OCI-LY3 (cell line): ENCODE results near the gene PGA3.
"Not testable (repeated sequence)": the region's sequence is repeated elsewhere in the genome, so short reads cannot be mapped to it uniquely, and the experiment has no call there.

Experiments
- H2AFZ ChIP-seq: fragments of 200-600, 300-600 bp; shearing (Covaris generic); 2 replicates; pipeline ENCODE4 v1.6.0; 2014; ENCODE audit warnings: antibody characterized with exemption, low read depth, low read length
- H3K27ac ChIP-seq: fragments of 200-600, 300-600 bp; sonication (generic); 2 replicates; pipeline ENCODE4 v1.5.1; 2014; ENCODE audit warnings: mild to moderate bottlenecking, low read length, moderate library complexity, mixed read lengths
- H3K27me3 ChIP-seq: fragments of 200-600, 300-600 bp; sonication (generic); 2 replicates; pipeline ENCODE4 v1.6.1; 2014; ENCODE audit warnings: low read depth, low read length, mixed read lengths
- H3K36me3 ChIP-seq: fragments of 200-600, 300-600 bp; sonication (generic); replicated peaks from 2 replicates; pipeline ENCODE3; 2014; ENCODE audit warnings: low read depth, low read length, mixed read lengths
- H3K4me1 ChIP-seq: fragments of 300-600, 200-600 bp; sonication (generic); 2 replicates; pipeline ENCODE4 v1.6.1; 2014; ENCODE audit warnings: low read length, mixed read lengths
- H3K4me2 ChIP-seq: fragments of 200-600, 300-600 bp; sonication (generic); 2 replicates; pipeline ENCODE4 v1.6.1; 2014; ENCODE audit warnings: low read length, mixed read lengths
- H3K4me3 ChIP-seq: fragments of 300-600, 200-600 bp; sonication (generic); 2 replicates; pipeline ENCODE4 v1.5.1; 2014; ENCODE audit warnings: antibody characterized with exemption, mild to moderate bottlenecking, low read length, moderate library complexity
- H3K79me2 ChIP-seq: fragments of 300-600, 200-600 bp; shearing (Covaris generic); 2 replicates; pipeline ENCODE4 v1.6.1; 2014; ENCODE audit warnings: mild to moderate bottlenecking, low read length, mixed read lengths
- H3K9ac ChIP-seq: fragments of 300-600, 200-600 bp; shearing (Covaris generic); 2 replicates; pipeline ENCODE4 v1.6.0; 2014; ENCODE audit warnings: mild to moderate bottlenecking, low read length, moderate library complexity
- H3K9me3 ChIP-seq: fragments of 200-600, 300-600 bp; shearing (Covaris generic); 2 replicates; pipeline ENCODE4 v1.6.1; 2014; ENCODE audit warnings: low read length, mixed read lengths; ENCODE audit not compliant: insufficient read depth
- H4K20me1 ChIP-seq: fragments of 200-600, 300-600 bp; sonication (generic); 2 replicates; pipeline ENCODE4 v1.6.1; 2016; ENCODE audit warnings: low read length, mixed read lengths; ENCODE audit not compliant: insufficient read depth
- CTCF ChIP-seq: fragments of 200-600, 300-600 bp; sonication (generic); IDR thresholded peaks from 2 replicates; pipeline ENCODE4 v1.5.1; 2014; ENCODE audit warnings: antibody characterized with exemption, low read length, low read depth
- EZH2phosphoT487 ChIP-seq: fragments of 200-600 bp; shearing (Covaris generic); IDR thresholded peaks from 2 replicates; pipeline ENCODE4 v1.6.1; 2018; ENCODE audit warnings: antibody characterized with exemption, mixed run types, low read depth

PGA3 gene

GRCh38 chr11:61202950-61203746 lies at the start of gene PGA3:
Gene PGA3 (plus strand): TSS chr11:61203515. CDS start chr11:61203565, 50 bp downstream.
- not testable (repeated sequence) for H2AFZ ChIP-seq, H3K27me3 ChIP-seq, H3K4me3 ChIP-seq

GRCh38 chr11:61153593-61154095 lies 49.7 kb upstream of the PGA3 start:
- H3K4me2 ChIP-seq: no peak overlapping the region
- H3K79me2 ChIP-seq: peaks cover 46% of the 10 kb centered on the region
- no peak overlapping the region for H3K4me3 ChIP-seq
- peaks cover 9% of the 10 kb centered on the region; the same call in 1 of the 2 replicates for H3K9me3 ChIP-seq
- H3K36me3 ChIP-seq: peaks cover 36% of the 10 kb centered on the region
- no peaks in the 10 kb centered on the region for H3K27me3 ChIP-seq
- no peak for TF ChIP-seq CTCF
- no peak for TF ChIP-seq EZH2phosphoT487
- no peak overlapping the region for H2AFZ ChIP-seq
- H3K9ac ChIP-seq: no peak overlapping the region
- no peak overlapping the region for H3K27ac ChIP-seq
- H3K4me1 ChIP-seq: peaks cover 2% of the 10 kb centered on the region
- H4K20me1 ChIP-seq: no peaks in the 10 kb centered on the region

More at GRCh38 chr11:61202950-61203746, at the start of gene PGA3:
- not testable (repeated sequence) for H3K4me1 ChIP-seq, H3K36me3 ChIP-seq, H3K9me3 ChIP-seq, H3K9ac ChIP-seq, H3K27ac ChIP-seq, H3K79me2 ChIP-seq, H4K20me1 ChIP-seq, H3K4me2 ChIP-seq

GRCh38 chr11:61154528-61154927 lies 48.8 kb upstream of the PGA3 start:
- no peak overlapping the region for H3K4me2 ChIP-seq
- H3K9me3 ChIP-seq: peaks cover 9% of the 10 kb centered on the region; the same call in 1 of the 2 replicates
- no peak overlapping the region for H2AFZ ChIP-seq
- peaks cover 10% of the 10 kb centered on the region for H3K4me1 ChIP-seq
- peaks cover 53% of the 10 kb centered on the region for H3K79me2 ChIP-seq
- no peak overlapping the region for H3K27ac ChIP-seq
- H4K20me1 ChIP-seq: no peaks in the 10 kb centered on the region
- no peak overlapping the region for H3K4me3 ChIP-seq
- no peaks in the 10 kb centered on the region for H3K27me3 ChIP-seq
- peaks cover 36% of the 10 kb centered on the region for H3K36me3 ChIP-seq
- no peak for TF ChIP-seq CTCF
- no peak for TF ChIP-seq EZH2phosphoT487
- H3K9ac ChIP-seq: no peak overlapping the region

- Histone ChIP-seq H3K4me3 (no peak overlapping the region), H3K27ac (no peak overlapping the region), H3K4me2 (no peak overlapping the region), H3K36me3 (peaks cover 36% of the 10 kb centered on the region), H4K20me1 (no peaks in the 10 kb centered on the region), H3K9ac (no peak overlapping the region), H3K9me3 (peaks cover 9% of the 10 kb centered on the region; the same call in 1 of the 2 replicates), H2AFZ (no peak overlapping the region), H3K27me3 (no peaks in the 10 kb centered on the region), H3K4me1 (peaks cover 15% of the 10 kb centered on the region), H3K79me2 (peaks cover 57% of the 10 kb centered on the region)
- TF ChIP-seq EZH2phosphoT487 (no peak), CTCF (no peak)
These were observed 48.0 kb upstream of the PGA3 start for GRCh38 chr11:61155312-61155711.
